Fibroblast of lung (primary cell): ENCODE data around the gene MAMDC4. TPM values are rescaled to one million over a fixed set of nuclear protein-coding genes. Genes with fewer than 3 reads are reported as not detected.
"Not testable (repeated sequence)": the region's sequence is repeated elsewhere in the genome, so short reads cannot be mapped to it uniquely, and the experiment has no call there.

Experiments
- DNase-seq, 2 donors: peaks; one replicate each; pipeline versions ENCODE4 v3.0.0 to v3.0.0-alpha.2; 2010; ENCODE audit warnings: low read depth in 2 of 2
- H2AFZ ChIP-seq: 2 replicates; pipeline ENCODE4 v1.5.1; 2012; ENCODE audit warnings: low read length, control low read depth, inconsistent platforms
- H3K27ac ChIP-seq: 2 replicates; pipeline ENCODE4 v1.5.1; 2011; ENCODE audit warnings: low read length, control low read depth; ENCODE audit not compliant: insufficient read depth
- H3K27me3 ChIP-seq: 2 replicates; pipeline ENCODE4 v1.5.1; 2011; ENCODE audit warnings: mild to moderate bottlenecking, low read length; ENCODE audit not compliant: control insufficient read depth, insufficient read depth
- H3K36me3 ChIP-seq: 2 replicates; pipeline ENCODE4 v1.5.1; 2011; ENCODE audit warnings: low read length; ENCODE audit not compliant: control insufficient read depth, insufficient read depth
- H3K4me1 ChIP-seq: 2 replicates; pipeline ENCODE4 v1.5.1; 2011; ENCODE audit warnings: low read length; ENCODE audit not compliant: control insufficient read depth, insufficient read depth; ENCODE audit errors: extremely low read depth
- H3K4me2 ChIP-seq: 2 replicates; pipeline ENCODE4 v1.5.1; 2011; ENCODE audit warnings: low read length, control low read depth; ENCODE audit not compliant: insufficient read depth; ENCODE audit errors: extremely low read depth
- H3K4me3 ChIP-seq, 4 experiments: fragments of 200-600 bp in 1 of 4; sonication (generic) in 1 of 4; replicated peaks in 1 of 4; 2 replicates each; pipeline ENCODE4 v1.5.1; 2011 to 2016; ENCODE audit warnings: low read length in 4 of 4, low read depth in 3 of 4, mild to moderate bottlenecking in 3 of 4, control low read depth in 2 of 4, inconsistent platforms in 1 of 4, mixed read lengths in 1 of 4; ENCODE audit not compliant: insufficient read depth in 1 of 4; ENCODE audit errors: control extremely low read depth in 1 of 4
- H3K79me2 ChIP-seq: 2 replicates; pipeline ENCODE4 v1.5.1; 2012; ENCODE audit warnings: mild to moderate bottlenecking, low read length, inconsistent platforms; ENCODE audit not compliant: control insufficient read depth, insufficient read depth
- H3K9ac ChIP-seq: 2 replicates; pipeline ENCODE4 v1.5.1; 2011; ENCODE audit warnings: mild to moderate bottlenecking, low read length, control low read depth; ENCODE audit not compliant: insufficient read depth
- H3K9me3 ChIP-seq: 2 replicates; pipeline ENCODE4 v1.5.1; 2012; ENCODE audit warnings: low read depth, low read length; ENCODE audit not compliant: control insufficient read depth, insufficient read depth
- H4K20me1 ChIP-seq: 2 replicates; pipeline ENCODE4 v1.5.1; 2011; ENCODE audit warnings: low read length; ENCODE audit not compliant: control insufficient read depth, insufficient read depth; ENCODE audit errors: extremely low read depth
- EZH2 ChIP-seq: IDR thresholded peaks from 2 replicates; pipeline ENCODE4 v1.5.1; 2012; ENCODE audit warnings: low read length, control low read depth, mild to moderate bottlenecking; ENCODE audit errors: missing control alignments
- polyA plus RNA-seq, 2 donors: library from polyadenylated mRNA; depleted of rRNA in 1 of 2; stranded (reverse) in 1 of 2; unstranded in 1 of 2; fragments of >200 nt; gene quantifications; 2 replicates each; pipeline ENCODE4 v1.2.1, GENCODE V29; 2011 to 2012; ENCODE audit warnings: missing spikeins in 1 of 2
- total RNA-seq: library from RNA; depleted of rRNA; stranded (reverse); fragments of >200 nt; gene quantifications from 2 replicates; pipeline ENCODE4 v1.2.1, GENCODE V29; 2014
- TF ChIP-seq, protein P1 (sequence below), 2 donors: IDR thresholded peaks in 1 of 2; conservative IDR thresholded peaks in 1 of 2; 1 replicate in 1 of 2; 2 replicates in 1 of 2; pipeline ENCODE4 v1.5.1; 2011 to 2012; ENCODE audit warnings: low read length in 2 of 2, control low read depth in 1 of 2, inconsistent platforms in 1 of 2, low read depth in 1 of 2, mild to moderate bottlenecking in 1 of 2

The MAMDC4 gene
- total and polyA plus RNA-seq, 2 donors (not counting 1 experiment from before 2014, with no cell fraction given): 0.37 to 4.6 TPM

DNA sequence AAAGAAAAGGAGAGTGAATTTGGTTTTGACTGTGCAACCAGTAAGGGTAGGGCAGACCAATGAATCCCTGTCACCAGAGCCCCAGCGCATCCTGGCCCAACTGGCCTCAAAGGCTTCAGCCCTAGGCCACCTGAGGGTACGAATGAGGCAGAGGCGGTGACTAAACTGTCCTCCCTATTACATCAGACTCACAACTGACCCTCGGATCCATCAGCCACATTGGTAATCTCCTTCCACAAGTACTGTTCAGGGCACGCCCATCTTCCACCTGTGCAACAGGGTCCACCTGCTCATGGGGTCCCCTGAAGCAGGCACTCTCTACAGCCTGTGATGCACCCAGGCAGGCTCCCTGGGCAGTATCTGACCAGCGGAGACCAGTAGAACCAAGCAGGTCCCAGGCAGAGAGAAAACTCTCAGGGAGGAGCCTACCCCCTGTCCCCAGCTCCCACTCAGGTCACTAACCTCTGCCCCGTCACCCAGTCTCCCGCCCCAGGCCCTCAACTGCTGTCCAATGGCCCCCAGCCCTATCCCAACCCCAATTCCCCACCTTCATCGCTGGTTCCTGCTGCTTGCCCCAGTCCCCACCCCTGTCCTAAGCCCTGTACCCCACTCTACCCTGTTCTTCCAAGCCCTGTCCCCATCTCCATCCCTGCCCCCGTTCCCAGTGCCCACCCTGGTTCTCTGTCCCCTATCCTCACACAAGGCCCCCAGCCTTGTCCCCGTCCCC lies 13.1 kb downstream of the MAMDC4 start:
- no peak for DNase-seq
- no peaks in the 10 kb centered on the region for H4K20me1 ChIP-seq
- TF ChIP-seq, protein P1, sequence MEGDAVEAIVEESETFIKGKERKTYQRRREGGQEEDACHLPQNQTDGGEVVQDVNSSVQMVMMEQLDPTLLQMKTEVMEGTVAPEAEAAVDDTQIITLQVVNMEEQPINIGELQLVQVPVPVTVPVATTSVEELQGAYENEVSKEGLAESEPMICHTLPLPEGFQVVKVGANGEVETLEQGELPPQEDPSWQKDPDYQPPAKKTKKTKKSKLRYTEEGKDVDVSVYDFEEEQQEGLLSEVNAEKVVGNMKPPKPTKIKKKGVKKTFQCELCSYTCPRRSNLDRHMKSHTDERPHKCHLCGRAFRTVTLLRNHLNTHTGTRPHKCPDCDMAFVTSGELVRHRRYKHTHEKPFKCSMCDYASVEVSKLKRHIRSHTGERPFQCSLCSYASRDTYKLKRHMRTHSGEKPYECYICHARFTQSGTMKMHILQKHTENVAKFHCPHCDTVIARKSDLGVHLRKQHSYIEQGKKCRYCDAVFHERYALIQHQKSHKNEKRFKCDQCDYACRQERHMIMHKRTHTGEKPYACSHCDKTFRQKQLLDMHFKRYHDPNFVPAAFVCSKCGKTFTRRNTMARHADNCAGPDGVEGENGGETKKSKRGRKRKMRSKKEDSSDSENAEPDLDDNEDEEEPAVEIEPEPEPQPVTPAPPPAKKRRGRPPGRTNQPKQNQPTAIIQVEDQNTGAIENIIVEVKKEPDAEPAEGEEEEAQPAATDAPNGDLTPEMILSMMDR (conservative IDR thresholded peaks at IDR 0.05 in 1 of 2, IDR thresholded peaks at IDR 0.05 in 1 of 2; ENCODE audit: low read depth in 1 of 2, low read length in 2 of 2): no peak
- no peak for TF ChIP-seq EZH2
- H3K36me3 ChIP-seq: peaks cover 21% of the 10 kb centered on the region
- H3K4me3 ChIP-seq: peak overlapping the region; percentile 40 to 81 (median 74)
- H3K79me2 ChIP-seq: peaks cover 18% of the 10 kb centered on the region
- peak overlapping the region; percentile 87 for H3K9ac ChIP-seq
- no peak overlapping the region for H2AFZ ChIP-seq
- H3K4me2 ChIP-seq: peak overlapping the region; percentile 85
- peaks cover 4% of the 10 kb centered on the region for H3K4me1 ChIP-seq
- H3K27ac ChIP-seq: no peak overlapping the region
- H3K27me3 ChIP-seq: no peaks in the 10 kb centered on the region
- no peaks in the 10 kb centered on the region for H3K9me3 ChIP-seq

DNA sequence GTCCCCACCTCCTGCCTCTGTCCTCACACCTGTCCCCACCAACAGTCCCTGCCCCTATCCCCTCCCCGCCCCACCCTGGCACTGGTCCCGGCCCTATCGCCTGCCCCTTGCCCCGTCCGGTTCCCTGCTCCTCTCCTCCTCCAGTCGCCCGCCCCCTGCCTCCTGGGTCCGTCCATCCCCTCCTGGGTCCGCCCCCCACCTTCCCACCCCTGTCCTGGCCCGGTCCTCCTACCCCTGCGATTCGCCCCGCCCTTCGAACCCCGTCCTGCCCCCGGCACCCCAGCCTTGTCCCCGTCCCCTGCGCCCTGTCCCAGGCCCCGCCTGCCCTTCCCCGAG lies 13.6 kb downstream of the MAMDC4 start:
- H3K4me2 ChIP-seq: peak overlapping the region; percentile 13
- H3K27ac ChIP-seq: peak overlapping the region; percentile 77
- no peaks in the 10 kb centered on the region for H3K27me3 ChIP-seq
- H3K4me1 ChIP-seq: peaks cover 4% of the 10 kb centered on the region
- no peak for DNase-seq
- H3K79me2 ChIP-seq: peaks cover 18% of the 10 kb centered on the region
- peak overlapping the region; percentile 67 to 81 (median 75) for H3K4me3 ChIP-seq
- TF ChIP-seq EZH2: no peak
- TF ChIP-seq, protein P1 (conservative IDR thresholded peaks at IDR 0.05 in 1 of 2, IDR thresholded peaks at IDR 0.05 in 1 of 2; ENCODE audit: low read depth in 1 of 2, low read length in 2 of 2): no peak
- H3K36me3 ChIP-seq: peaks cover 21% of the 10 kb centered on the region
- H2AFZ ChIP-seq: no peak overlapping the region
- H3K9me3 ChIP-seq: no peaks in the 10 kb centered on the region
- no peaks in the 10 kb centered on the region for H4K20me1 ChIP-seq
- peak overlapping the region; percentile 87 for H3K9ac ChIP-seq

DNA sequence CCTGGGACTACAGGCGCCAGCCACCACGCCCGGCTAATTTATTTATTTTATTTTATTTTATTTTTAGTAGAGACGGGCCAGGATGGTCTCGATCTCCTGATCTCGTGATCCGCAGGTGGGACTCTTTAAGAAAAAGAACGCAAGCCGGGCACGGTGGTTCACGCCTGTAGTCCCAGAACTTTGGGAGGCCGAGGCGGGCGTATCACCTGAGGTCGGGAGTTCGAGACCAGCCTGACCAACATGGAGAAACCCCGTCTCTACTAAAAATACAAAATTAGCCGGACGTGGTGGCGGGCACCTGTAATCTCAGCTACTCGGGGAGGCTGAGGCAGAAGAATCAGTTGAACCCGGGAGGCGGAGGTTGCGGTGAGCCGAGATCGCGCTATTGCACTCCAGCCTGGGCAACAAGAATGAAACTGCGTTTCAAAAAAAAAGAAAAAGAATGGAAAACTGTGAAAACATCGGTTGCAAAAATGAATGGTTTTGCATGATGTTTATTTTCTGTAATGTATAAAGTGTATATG lies 14.8 kb downstream of the MAMDC4 start:
- not testable (repeated sequence) for H3K9me3 ChIP-seq, H3K9ac ChIP-seq, DNase-seq, H2AFZ ChIP-seq, H4K20me1 ChIP-seq, H3K4me1 ChIP-seq, H3K27me3 ChIP-seq
- Histone ChIP-seq H3K27ac (peak overlapping the region; percentile 64), H3K79me2 (peaks cover 18% of the 10 kb centered on the region), H3K4me2 (peak overlapping the region; percentile 44), H3K36me3 (peaks cover 13% of the 10 kb centered on the region), H3K4me3 (peak overlapping the region; percentile 36 to 81 (median 65))
